Retina (tissue), 1 donor: ENCODE data around the gene ZNF664.
A peak's percentile ranks its signal among the peaks of the same experiment; 100 is the strongest.

Experiments used
- DNase-seq: peaks from one replicate; pipeline ENCODE4 v3.0.0-alpha.2; 2016

Gene ZNF664

GRCh38 chr12:123991372-123991951, 18.4 kb downstream of the ZNF664 start:
- DNase-seq, result no peak

DNA sequence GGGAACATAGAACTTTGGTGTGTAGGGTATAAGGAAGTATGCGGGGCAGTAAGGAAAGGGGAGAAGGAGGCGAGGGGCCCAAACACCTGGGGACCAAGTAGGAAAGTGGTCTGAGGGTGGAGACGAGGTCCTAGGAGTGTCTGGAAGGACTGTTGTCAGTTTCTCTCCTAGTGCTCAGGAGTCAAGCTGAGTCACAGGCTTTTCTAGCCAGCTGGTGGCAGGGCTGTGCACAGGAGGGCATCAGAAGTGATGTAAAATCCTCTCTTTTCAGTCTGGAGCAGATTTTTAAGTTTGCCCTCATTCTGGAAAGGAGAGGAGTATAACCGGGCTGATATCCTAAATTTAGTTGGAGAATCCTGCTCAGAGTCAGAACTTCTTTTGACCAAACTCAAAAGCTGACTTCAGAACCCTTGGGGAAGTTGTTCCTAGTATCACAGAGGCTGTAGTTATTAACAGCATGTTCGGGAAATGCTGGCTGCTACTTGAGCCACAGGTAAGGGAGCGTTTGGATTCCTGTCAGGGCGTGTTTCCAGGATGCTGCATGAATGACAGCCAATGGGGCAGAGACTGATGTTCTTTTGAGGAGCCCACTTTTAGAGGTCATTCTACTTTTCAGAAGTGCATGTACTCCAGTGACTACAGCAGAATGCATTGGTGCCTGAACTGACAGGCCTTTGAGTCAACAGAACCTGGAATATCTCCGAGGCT, 19.3 kb downstream of the ZNF664 start:
- no peak for DNase-seq

DNA sequence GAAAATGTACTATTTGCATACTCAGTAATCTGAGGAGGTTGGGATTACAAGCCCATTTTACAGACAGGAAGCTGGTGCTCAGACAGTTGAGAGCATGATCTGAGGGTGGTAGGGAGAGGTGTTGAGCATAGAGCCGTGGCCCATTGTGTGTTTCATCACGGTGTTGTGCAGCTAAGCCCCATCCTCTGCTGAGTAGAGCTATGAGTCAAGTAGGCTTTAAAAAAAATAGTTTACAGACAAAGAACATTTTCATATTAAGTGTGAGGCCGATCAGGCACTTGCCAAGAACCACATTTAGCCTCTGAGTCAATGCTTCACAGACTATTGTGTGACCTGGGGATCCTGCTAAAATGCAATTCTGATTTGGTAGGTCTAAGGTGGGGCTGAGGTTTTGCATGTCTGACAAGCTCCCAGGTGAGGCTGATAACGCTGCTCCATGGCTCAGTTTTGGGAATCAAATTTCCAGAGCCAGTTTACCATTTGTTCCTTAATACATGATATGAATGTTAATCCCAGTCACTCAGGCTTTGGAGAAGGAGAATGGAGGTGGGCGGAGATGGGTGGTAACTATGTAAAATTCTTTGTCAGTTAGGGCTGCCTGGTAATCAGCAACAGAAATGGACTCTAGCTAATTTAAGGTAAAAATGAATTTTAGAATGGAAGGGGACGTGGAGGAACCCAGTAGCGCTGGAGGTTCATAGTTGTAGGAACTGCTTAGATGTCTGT, 22.2 kb downstream of the ZNF664 start:
- DNase-seq, result no peak

GRCh38 chr12:123996581-123996980, 23.6 kb downstream of the ZNF664 start:
- DNase-seq, result peak; percentile 59

GRCh38 chr12:123997033-123997822, 24.2 kb downstream of the ZNF664 start:
- no peak for DNase-seq

- no peak for DNase-seq
Observed at GRCh38 chr12:123997908-123998307, 24.9 kb downstream of the ZNF664 start.

GRCh38 chr12:123998344-123998990, 25.5 kb downstream of the ZNF664 start:
- no peak for DNase-seq

GRCh38 chr12:123998991-123999359, 26.0 kb downstream of the ZNF664 start:
- DNase-seq, result no peak

DNA sequence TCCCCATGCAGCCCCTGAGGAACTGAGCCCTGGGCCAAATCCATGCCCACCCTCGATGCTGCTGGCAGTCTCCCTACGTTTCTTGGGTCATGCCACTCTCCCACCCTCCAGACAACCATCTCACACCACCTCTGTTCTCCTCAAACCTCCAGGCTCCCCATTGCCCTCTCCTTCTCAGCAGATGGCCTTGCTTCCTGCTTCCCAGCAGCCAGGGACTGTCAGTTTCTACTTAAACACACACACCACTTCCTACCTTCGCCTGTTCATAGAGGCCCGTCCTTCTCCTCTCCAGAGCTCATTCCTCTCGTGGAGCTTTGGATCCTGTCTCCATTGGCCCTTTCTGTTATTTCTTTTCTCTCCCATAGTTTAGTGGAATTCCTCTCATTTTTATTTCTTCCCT, 27.1 kb downstream of the ZNF664 start:
- DNase-seq, result no peak

DNA sequence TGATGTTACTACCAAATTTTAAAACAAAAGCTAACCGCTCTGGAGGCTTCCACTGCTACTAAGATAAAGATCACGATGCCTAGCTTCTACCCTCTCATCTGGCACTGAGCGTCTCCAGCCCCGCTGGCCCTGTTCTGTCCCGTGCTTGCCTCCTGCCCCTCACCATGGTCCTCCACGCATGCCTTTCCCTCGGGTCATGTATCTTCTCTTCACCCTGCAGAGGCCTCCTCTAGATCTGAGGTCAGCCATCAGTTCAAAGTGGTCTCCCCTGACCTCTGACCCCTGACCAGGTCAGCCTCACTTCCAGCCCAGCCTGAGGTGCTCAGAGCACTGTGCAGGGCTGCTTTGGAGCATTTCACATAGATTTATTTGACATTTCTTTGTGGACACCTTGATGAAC, 28.3 kb downstream of the ZNF664 start:
- DNase-seq, result no peak

DNA sequence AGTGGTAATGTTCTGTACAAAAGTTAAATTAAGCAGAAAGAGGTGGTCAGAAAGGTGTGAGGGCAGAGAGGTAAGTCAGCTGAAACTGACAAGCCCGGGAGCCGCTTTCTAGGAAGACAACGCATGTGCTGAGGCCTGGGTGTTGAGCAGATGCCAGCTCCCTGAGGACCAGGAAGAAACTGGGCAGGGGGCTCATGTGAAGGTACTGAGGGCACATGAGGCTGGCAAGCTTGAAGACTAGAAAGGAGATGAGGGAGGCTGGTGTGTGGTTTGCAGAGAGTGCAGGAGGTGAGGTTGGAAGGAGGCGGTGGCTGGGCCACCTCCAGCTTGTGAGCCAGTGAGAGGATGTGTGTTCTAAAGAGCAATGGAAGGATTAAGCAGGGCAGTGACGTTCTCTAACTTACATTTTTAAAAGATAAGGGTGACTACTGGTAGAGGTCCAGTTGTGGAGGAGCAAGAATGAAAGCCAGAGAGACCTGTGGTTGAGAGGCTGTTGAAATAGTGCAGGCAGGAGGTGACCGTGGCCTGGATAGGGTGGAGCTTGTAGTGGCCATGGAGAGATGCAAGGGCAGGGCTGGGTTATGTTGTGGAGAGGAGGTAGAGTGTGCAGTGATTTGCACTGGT, 29.1 kb downstream of the ZNF664 start:
- DNase-seq, result no peak

- no peak for DNase-seq
Observed at GRCh38 chr12:124002654-124003053, 29.6 kb downstream of the ZNF664 start.

- DNase-seq, result no peak
Observed at GRCh38 chr12:124004233-124004875, 31.3 kb downstream of the ZNF664 start.

GRCh38 chr12:124006085-124006845, 33.2 kb downstream of the ZNF664 start:
- DNase-seq, result no peak

DNA sequence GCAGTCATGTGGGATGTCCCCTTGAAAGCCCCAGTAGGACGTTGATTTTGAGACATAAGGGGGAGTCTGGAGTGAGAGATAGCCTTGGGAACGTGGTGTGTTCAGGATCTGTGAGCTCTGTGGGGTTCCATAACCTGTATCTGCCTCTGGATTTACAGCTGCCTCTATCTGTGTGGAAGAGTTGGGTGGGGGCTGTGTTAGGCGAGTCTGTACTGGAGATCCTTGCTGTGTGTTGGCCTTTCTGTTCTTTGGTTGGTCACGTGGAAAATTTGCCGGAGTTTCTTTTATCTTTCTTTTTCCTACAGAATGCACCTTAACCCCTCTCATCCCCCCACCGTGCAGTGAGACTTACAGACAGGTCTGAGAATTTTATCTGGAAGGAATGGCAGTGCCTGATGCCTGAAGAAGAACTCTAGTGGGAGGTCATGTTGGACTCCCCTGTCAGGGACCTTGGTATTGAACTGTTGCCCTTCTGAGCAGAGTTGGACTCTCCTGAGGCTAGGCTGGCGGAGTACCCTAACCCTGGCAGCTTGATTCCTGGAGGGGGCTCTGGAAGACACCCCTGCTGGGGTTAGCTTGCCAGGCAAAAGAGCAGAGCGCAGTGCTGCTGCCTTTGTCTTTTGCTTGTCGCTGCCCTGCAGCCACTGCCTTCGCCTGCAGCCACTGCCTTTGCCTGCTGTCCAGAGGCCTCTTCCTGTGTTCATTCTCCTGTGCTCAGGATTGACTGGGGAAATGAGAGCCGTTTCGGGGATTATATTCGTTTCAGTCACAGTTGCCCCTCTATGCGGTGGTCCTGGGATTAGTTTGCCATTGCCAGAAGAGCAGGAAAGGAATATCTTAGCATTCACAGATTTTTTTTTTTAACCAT, 34.1 kb downstream of the ZNF664 start:
- DNase-seq, result no peak

DNA sequence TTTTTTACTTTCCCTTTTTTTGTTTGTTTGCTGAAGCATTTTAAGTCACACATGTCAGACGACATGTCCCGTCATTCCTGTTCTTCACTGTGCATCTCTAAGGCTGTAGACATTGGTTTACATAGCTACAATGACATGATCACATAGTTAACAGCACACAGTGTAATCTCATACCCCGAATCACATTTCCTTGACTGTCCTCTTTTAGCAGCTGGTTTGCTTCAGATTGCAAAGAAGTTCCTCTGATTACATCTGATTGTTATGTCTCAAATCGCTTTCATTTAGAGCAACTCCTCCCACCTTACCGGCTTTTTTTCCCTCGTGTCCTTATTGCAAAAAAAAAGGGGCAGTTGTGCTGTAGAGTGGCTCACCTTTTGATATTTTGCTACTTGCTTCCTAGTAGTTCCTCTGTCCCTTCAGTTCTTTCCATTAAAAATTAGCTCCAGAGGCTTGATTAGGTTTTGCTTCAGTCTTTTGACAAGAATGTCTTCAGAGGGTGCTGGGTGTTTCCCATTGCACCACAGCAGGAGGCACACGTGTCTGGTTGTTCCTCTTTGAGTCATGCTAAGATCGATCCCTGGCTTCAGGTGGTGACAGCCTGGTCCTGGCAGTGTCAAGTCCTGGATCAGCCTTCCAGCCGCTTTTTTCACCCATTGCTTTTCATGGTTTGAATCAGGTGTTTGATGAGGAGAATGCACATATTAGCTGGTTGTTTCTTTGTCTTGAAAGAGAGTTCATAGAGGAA, 35.0 kb downstream of the ZNF664 start:
- no peak for DNase-seq

DNA sequence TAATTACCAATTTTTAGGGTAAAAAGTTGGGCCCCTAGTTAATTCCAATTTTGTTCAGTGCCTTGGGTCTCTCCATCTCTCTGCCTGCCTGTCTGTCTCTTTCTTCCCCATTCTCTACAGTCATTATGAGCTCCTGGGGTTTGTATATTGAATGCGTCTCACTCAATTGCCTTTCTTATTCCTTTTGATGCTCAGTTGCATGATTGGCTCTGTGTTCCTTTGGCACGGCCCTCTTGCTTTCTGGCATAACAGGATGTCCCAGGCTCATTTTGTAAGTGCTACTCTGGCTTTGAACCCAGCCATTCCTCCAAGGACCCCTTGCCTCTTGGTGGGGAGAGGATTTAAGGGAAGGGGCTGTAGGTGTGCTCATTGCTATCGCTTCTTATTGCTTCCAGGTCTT, 35.6 kb downstream of the ZNF664 start:
- DNase-seq, result no peak

DNA sequence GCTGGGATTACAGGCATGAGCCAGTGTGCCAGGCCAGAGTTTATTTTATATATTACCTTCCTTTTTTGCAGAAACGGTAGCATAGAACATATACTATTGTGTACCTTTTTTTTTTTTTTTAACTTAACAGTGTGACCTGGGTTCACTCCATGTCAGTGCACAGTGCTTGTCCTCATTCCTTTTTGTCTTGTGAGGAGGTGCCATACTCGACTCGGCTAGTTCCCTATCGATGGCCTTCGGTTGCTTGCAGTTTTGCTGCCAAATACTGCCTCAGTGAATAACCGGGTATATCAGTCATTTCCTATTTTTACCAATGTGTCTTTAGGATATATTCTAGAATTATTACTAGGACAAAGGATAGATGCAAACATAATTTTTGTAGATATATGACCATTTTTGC, 36.8 kb downstream of the ZNF664 start:
- no peak for DNase-seq

GRCh38 chr12:124010687-124011086, 37.7 kb downstream of the ZNF664 start:
- no peak for DNase-seq
